Endothelial cell (in vitro differentiated cells): ENCODE measurements around the gene LRRTM2. TPM values are rescaled to one million over a fixed set of nuclear protein-coding genes. Genes with fewer than 3 reads are reported as not detected.

Source experiments
- DNase-seq: peaks from one replicate; pipeline ENCODE4 v3.0.0; 2021; ENCODE audit warnings: low spot score
- H3K27ac Mint-ChIP-seq: one replicate; pipeline ENCODE4 v1.8.0; 2021; ENCODE audit warnings: mixed read lengths, inconsistent platforms; ENCODE audit not compliant: unreplicated experiment
- H3K27me3 Mint-ChIP-seq: one replicate; pipeline ENCODE4 v1.8.0; 2021; ENCODE audit warnings: mild to moderate bottlenecking, moderate library complexity, mixed read lengths, inconsistent platforms; ENCODE audit not compliant: unreplicated experiment
- H3K36me3 Mint-ChIP-seq: one replicate; pipeline ENCODE4 v1.8.0; 2021; ENCODE audit warnings: mild to moderate bottlenecking, low read depth, mixed read lengths, inconsistent platforms; ENCODE audit not compliant: unreplicated experiment
- H3K4me1 Mint-ChIP-seq: one replicate; pipeline ENCODE4 v1.8.0; 2021; ENCODE audit warnings: mild to moderate bottlenecking, mixed read lengths, inconsistent platforms; ENCODE audit not compliant: unreplicated experiment
- H3K4me3 Mint-ChIP-seq: one replicate; pipeline ENCODE4 v1.8.0; 2021; ENCODE audit warnings: mild to moderate bottlenecking, mixed read lengths, inconsistent platforms; ENCODE audit not compliant: unreplicated experiment
- H3K9me3 Mint-ChIP-seq: one replicate; pipeline ENCODE4 v1.8.0; 2021; ENCODE audit warnings: mixed read lengths, inconsistent platforms; ENCODE audit not compliant: unreplicated experiment
- CTCF ChIP-seq: fragments of 200-600 bp; sonication (generic); IDR thresholded peaks from one replicate; pipeline ENCODE4 v1.5.0; 2021; ENCODE audit warnings: antibody characterized with exemption; ENCODE audit not compliant: unreplicated experiment
- total RNA-seq: library from RNA; stranded (reverse); fragmentation: NEBNext Ultra II Directional; extraction: Animal tissue kit (Norgen Biotek cat#: 25700); gene quantifications from one replicate; pipeline ENCODE4 v1.2.1, GENCODE V29; 2021; ENCODE audit not compliant: unreplicated experiment

Gene LRRTM2
- total RNA-seq, 1 donor from 2014 or later, result not detected

DNA sequence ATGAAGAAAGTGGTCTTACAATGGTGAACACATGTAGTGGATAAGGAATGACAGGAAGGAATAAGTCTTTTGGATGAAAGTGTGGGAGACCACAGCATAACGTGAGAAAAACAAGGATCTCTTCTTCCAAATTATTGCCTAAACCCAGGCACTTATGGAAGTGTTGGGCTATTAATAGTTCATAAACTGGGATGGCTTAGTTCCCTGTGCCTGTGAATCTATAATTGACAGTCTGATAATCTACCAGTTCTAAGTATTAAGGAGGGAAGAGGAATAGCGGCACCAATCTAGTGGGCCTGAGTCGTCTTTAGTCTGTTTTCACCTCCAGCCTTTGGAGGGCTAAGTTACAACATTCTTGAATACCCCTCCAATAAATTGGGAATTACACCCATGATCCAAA lies 39.2 kb upstream of the LRRTM2 start:
- peaks cover 6% of the 10 kb centered on the region for H3K27me3 Mint-ChIP-seq
- no peak for TF ChIP-seq CTCF
- peaks cover 32% of the 10 kb centered on the region for H3K36me3 Mint-ChIP-seq
- no peak overlapping the region for H3K4me3 Mint-ChIP-seq
- H3K4me1 Mint-ChIP-seq, result peaks cover 20% of the 10 kb centered on the region
- no peak for DNase-seq
- H3K27ac Mint-ChIP-seq, result no peak overlapping the region
- H3K9me3 Mint-ChIP-seq, result no peaks in the 10 kb centered on the region

DNA sequence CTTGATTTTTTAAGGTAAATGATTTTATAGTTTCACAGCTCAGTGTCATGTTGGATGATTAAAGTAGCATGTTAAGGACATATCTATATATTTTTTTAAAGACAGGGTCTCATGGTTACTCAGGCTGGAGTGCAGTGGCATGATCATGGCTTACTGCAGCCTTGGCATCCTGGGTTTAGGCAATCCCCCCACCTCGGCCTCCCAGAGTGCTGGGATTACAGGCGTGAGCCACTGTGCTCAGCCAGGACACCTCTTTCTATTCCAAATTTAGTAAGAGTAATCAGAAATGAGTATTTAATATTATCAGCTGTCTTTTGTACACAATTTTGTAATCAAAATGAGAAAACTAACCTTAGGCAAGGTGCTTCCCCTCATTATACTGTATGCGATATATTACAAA lies 38.6 kb upstream of the LRRTM2 start:
- no peaks in the 10 kb centered on the region for H3K9me3 Mint-ChIP-seq
- DNase-seq, result no peak
- peaks cover 8% of the 10 kb centered on the region for H3K27me3 Mint-ChIP-seq
- peaks cover 26% of the 10 kb centered on the region for H3K36me3 Mint-ChIP-seq
- TF ChIP-seq CTCF, result no peak
- no peak overlapping the region for H3K27ac Mint-ChIP-seq
- no peak overlapping the region for H3K4me3 Mint-ChIP-seq
- H3K4me1 Mint-ChIP-seq, result peaks cover 20% of the 10 kb centered on the region

- no peaks in the 10 kb centered on the region for H3K9me3 Mint-ChIP-seq
- peak overlapping the region; percentile 11 for H3K27ac Mint-ChIP-seq
- peaks cover 11% of the 10 kb centered on the region for H3K27me3 Mint-ChIP-seq
- no peak for DNase-seq
- TF ChIP-seq CTCF, result no peak
- H3K4me3 Mint-ChIP-seq, result no peak overlapping the region
- H3K36me3 Mint-ChIP-seq, result peaks cover 27% of the 10 kb centered on the region
- H3K4me1 Mint-ChIP-seq, result peaks cover 20% of the 10 kb centered on the region
Observed at GRCh38 chr5:138912093-138912492, 37.0 kb upstream of the LRRTM2 start.

DNA sequence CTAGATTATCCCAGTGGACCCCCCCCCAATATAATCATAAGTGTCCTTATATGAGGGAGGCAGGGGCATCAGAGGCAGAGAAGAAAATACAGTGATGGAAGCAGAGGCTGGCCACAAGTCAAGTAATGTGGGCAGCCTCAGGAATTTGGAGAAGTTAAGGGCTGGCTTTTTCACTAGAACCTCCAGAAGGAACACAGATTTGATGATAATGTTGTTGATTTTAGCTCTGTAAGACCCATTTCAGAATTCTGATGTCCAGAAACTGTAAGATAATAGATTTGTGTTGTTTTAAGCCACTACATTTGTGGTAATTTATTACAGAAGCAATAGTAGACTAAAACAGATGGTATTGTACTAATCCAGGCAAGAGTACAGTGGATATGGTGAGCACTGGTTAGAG lies 36.3 kb upstream of the LRRTM2 start:
- Mint-ChIP-seq H3K4me3 (no peak overlapping the region), H3K27me3 (peaks cover 16% of the 10 kb centered on the region), H3K4me1 (peaks cover 20% of the 10 kb centered on the region), H3K9me3 (no peaks in the 10 kb centered on the region), H3K27ac (peak overlapping the region; percentile 11), H3K36me3 (peaks cover 33% of the 10 kb centered on the region)
- no peak for TF ChIP-seq CTCF
- DNase-seq, result no peak

GRCh38 chr5:138910546-138911185 lies 35.5 kb upstream of the LRRTM2 start:
- H3K9me3 Mint-ChIP-seq, result no peaks in the 10 kb centered on the region
- peak overlapping the region; percentile 89 for H3K27ac Mint-ChIP-seq
- H3K4me1 Mint-ChIP-seq, result peaks cover 20% of the 10 kb centered on the region
- H3K36me3 Mint-ChIP-seq, result peaks cover 41% of the 10 kb centered on the region
- TF ChIP-seq CTCF, result no peak
- peaks cover 19% of the 10 kb centered on the region for H3K27me3 Mint-ChIP-seq
- no peak overlapping the region for H3K4me3 Mint-ChIP-seq
- no peak for DNase-seq
